ENCODE results near the gene HFM1.

Gene HFM1

GRCh38 chr1:91234181-91234580 lies 170.5 kb downstream of the HFM1 start:
- ATAC-seq (no peak), DNase-seq (no peak)
- Mint-ChIP-seq H3K27me3 (peaks cover 3% of the 10 kb centered on the region), H3K4me1 (no peaks in the 10 kb centered on the region), H3K36me3 (ENCODE audit: low read depth) (no peaks in the 10 kb centered on the region), H3K27ac (no peak overlapping the region), H3K4me3 (no peak overlapping the region), H3K9me3 (peaks cover 3% of the 10 kb centered on the region)

DNA sequence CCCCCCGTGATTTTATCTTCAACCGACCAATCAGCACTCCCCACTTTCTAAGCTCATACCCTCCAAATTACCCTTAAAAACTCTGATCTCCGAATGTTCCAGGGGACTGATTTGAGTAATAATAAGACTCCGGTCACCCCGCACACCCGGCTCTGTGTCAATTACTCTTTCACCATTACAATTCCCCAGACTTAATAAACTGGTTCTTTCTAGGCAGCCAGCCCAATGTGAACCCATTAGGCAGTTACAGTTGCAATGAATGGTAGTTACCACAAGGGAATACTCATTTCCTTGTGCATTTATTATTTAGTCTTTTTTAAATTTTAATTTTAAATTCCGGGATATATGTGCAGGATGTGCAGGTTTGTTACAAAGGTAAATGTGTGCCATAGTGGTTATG lies 177.9 kb downstream of the HFM1 start:
- Mint-ChIP-seq H3K27ac (no peak overlapping the region), H3K4me3 (no peak overlapping the region), H3K36me3 (ENCODE audit: low read depth) (no peaks in the 10 kb centered on the region), H3K9me3 (peaks cover 3% of the 10 kb centered on the region), H3K4me1 (no peaks in the 10 kb centered on the region), H3K27me3 (peaks cover 6% of the 10 kb centered on the region)
- ATAC-seq (no peak), DNase-seq (no peak)

DNA sequence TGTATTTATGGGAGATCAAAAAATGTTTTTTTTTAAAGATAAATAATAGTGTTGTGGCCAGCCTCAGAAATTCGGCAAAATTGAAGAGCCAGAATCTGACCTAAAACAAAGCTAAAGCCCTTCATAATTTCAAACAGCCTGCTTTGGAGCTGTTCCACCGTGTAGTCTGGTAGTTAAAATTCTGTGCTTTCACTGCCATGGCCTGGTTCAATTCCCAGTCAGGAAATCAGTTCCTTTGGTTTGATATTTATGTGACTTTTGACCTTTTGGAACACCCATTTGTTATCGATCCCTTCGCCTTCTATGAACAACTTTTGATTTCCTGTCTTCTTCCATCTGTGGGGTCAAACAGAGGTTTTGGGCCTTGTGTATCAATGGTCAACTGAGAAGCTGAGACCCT lies 179.8 kb downstream of the HFM1 start:
- Mint-ChIP-seq H3K27me3 (peaks cover 6% of the 10 kb centered on the region), H3K9me3 (peaks cover 7% of the 10 kb centered on the region), H3K27ac (no peak overlapping the region), H3K36me3 (ENCODE audit: low read depth) (no peaks in the 10 kb centered on the region), H3K4me1 (no peaks in the 10 kb centered on the region), H3K4me3 (no peak overlapping the region)
- DNase-seq = no peak
- ATAC-seq = no peak

GRCh38 chr1:91221017-91221416 lies 183.6 kb downstream of the HFM1 start:
- Mint-ChIP-seq H3K27ac (no peak overlapping the region), H3K4me1 (no peaks in the 10 kb centered on the region), H3K36me3 (ENCODE audit: low read depth) (no peaks in the 10 kb centered on the region), H3K4me3 (no peak overlapping the region), H3K27me3 (peaks cover 1% of the 10 kb centered on the region), H3K9me3 (peaks cover 14% of the 10 kb centered on the region)
- no peak for ATAC-seq
- DNase-seq = no peak

GRCh38 chr1:91217911-91218310 lies 186.7 kb downstream of the HFM1 start:
- Mint-ChIP-seq H3K4me1 (no peaks in the 10 kb centered on the region), H3K4me3 (no peak overlapping the region), H3K9me3 (peaks cover 14% of the 10 kb centered on the region), H3K27ac (no peak overlapping the region), H3K36me3 (ENCODE audit: low read depth) (no peaks in the 10 kb centered on the region), H3K27me3 (no peaks in the 10 kb centered on the region)
- DNase-seq (no peak), ATAC-seq (no peak)

Measured in activated naive CD8-positive, alpha-beta T cell treated with anti-CD3 and anti-CD28 coated beads, Interleukin-2, amount 50 U/mL, for 24 hours (primary cell).